Breast epithelium (tissue), 4 donors: ENCODE measurements around the gene MORF4L1. TPM values are rescaled to one million over a fixed set of nuclear protein-coding genes. Genes with fewer than 3 reads are reported as not detected.
"Not testable (repeated sequence)": the region's sequence is repeated elsewhere in the genome, so short reads cannot be mapped to it uniquely, and the experiment has no call there.

Experiments
- DNase-seq, 2 donors: peaks; one replicate each; pipeline ENCODE4 v3.0.0-alpha.2; 2019; ENCODE audit warnings: low spot score in 2 of 2
- H3K27ac ChIP-seq, 2 donors: fragments of 200-600 bp; sonication (generic) in 1 of 2; one replicate each; pipeline ENCODE4 v1.5.1; 2016 to 2019; ENCODE audit warnings: mild to moderate bottlenecking in 1 of 2
- H3K27me3 ChIP-seq, 2 donors: fragments of 200-600 bp; sonication (generic) in 1 of 2; one replicate each; pipeline versions ENCODE4 v1.5.1 to v1.6.0; 2017 to 2019; ENCODE audit warnings: control low read depth in 1 of 2, mild to moderate bottlenecking in 1 of 2
- H3K36me3 ChIP-seq: fragments of 200-600 bp; one replicate; pipeline ENCODE4 v1.5.1; 2019
- H3K4me1 ChIP-seq, 2 donors: fragments of 200-600 bp; sonication (generic); one replicate each; pipeline ENCODE4 v1.5.1; 2016 to 2019; ENCODE audit warnings: control low read depth in 1 of 2
- H3K4me3 ChIP-seq, 3 donors: fragments of 200-600 bp; sonication (generic); 1 replicate in 2 of 3; 2 replicates in 1 of 3; pipeline ENCODE4 v1.5.1; 2016 to 2019; ENCODE audit warnings: mild to moderate bottlenecking in 3 of 3, moderate library complexity in 2 of 3
- H3K9me3 ChIP-seq, 2 donors: fragments of 200-600 bp; sonication (generic) in 1 of 2; one replicate each; pipeline ENCODE4 v1.5.1; 2016 to 2019; ENCODE audit warnings: control low read depth in 1 of 2
- CTCF ChIP-seq, 3 donors: fragments of 450-650 bp; IDR thresholded peaks; one replicate each; pipeline ENCODE4 v1.5.1; 2016 to 2017; ENCODE audit warnings: antibody characterized with exemption in 3 of 3, mild to moderate bottlenecking in 3 of 3, moderate library complexity in 3 of 3
- POLR2A ChIP-seq: fragments of 450-650 bp; IDR thresholded peaks from one replicate; pipeline ENCODE4 v1.6.1; 2016; ENCODE audit warnings: antibody characterized with exemption, mild to moderate bottlenecking, moderate library complexity
- POLR2AphosphoS5 ChIP-seq, 3 donors: sonication (generic); formaldehyde crosslinking; IDR thresholded peaks; one replicate each; pipeline ENCODE4 v1.6.1; 2017; ENCODE audit warnings: antibody characterized with exemption in 3 of 3
- intact Hi-C: fragments of 100-400 bp; cut with DNase I; formaldehyde crosslinking; loops from one replicate; pipeline ENCODE4 v1.15.1; 2023; ENCODE audit warnings: low total_unique reads
- total RNA-seq, 3 donors: library from RNA; depleted of rRNA; stranded (reverse); fragments of >200 nt; gene quantifications; one replicate each; pipeline ENCODE4 v1.1.0, GENCODE V29; 2016

Gene MORF4L1
- total RNA-seq, 3 donors from 2014 or later = 330 to 411 (median 350) TPM

GRCh38 chr15:78893538-78893937 is 20.8 kb downstream of the MORF4L1 start:
- DNase-seq = no peak
- no peaks in the 10 kb centered on the region for H3K27me3 ChIP-seq
- no peak for TF ChIP-seq CTCF (IDR thresholded peaks at IDR 0.05)
- no peak for TF ChIP-seq POLR2A
- no peak for TF ChIP-seq POLR2AphosphoS5 (IDR thresholded peaks at IDR 0.05)
- peaks cover 16% of the 10 kb centered on the region for H3K36me3 ChIP-seq
- no peaks in the 10 kb centered on the region for H3K4me1 ChIP-seq
- no peaks in the 10 kb centered on the region for H3K9me3 ChIP-seq
- no peak overlapping the region for H3K27ac ChIP-seq
- intact Hi-C loops = no loop called here
- H3K4me3 ChIP-seq = no peak overlapping the region

- Histone ChIP-seq H3K27me3 (no peaks in the 10 kb centered on the region), H3K4me3 (no peak overlapping the region), H3K9me3 (no peaks in the 10 kb centered on the region), H3K36me3 (peaks cover 19% of the 10 kb centered on the region), H3K4me1 (no peaks in the 10 kb centered on the region), H3K27ac (no peak overlapping the region)
- intact Hi-C loops = no loop called here
- no peak for DNase-seq
- TF ChIP-seq POLR2A = no peak
- TF ChIP-seq CTCF (IDR thresholded peaks at IDR 0.05) = no peak
- TF ChIP-seq POLR2AphosphoS5 (IDR thresholded peaks at IDR 0.05) = no peak
Measured at GRCh38 chr15:78895471-78895870, 22.8 kb downstream of the MORF4L1 start.

GRCh38 chr15:78898540-78898939 is 25.9 kb downstream of the MORF4L1 start:
- peaks cover 14% of the 10 kb centered on the region for H3K36me3 ChIP-seq
- intact Hi-C loops = no loop called here

GRCh38 chr15:78900819-78901533 is 28.3 kb downstream of the MORF4L1 start:
- H3K27ac ChIP-seq, H3K4me3 ChIP-seq, intact Hi-C loops, H3K9me3 ChIP-seq, DNase-seq, H3K36me3 ChIP-seq, H3K4me1 ChIP-seq, H3K27me3 ChIP-seq: not testable (repeated sequence)

More at GRCh38 chr15:78898540-78898939, 25.9 kb downstream of the MORF4L1 start:
- Histone ChIP-seq H3K4me3 (no peak overlapping the region), H3K4me1 (no peaks in the 10 kb centered on the region), H3K27ac (no peak overlapping the region), H3K27me3 (no peaks in the 10 kb centered on the region), H3K9me3 (no peaks in the 10 kb centered on the region)
- no peak for DNase-seq
- TF ChIP-seq CTCF (IDR thresholded peaks at IDR 0.05) = no peak
- TF ChIP-seq POLR2AphosphoS5 (IDR thresholded peaks at IDR 0.05) = no peak
- TF ChIP-seq POLR2A = no peak

GRCh38 chr15:78902281-78903032 is 29.8 kb downstream of the MORF4L1 start:
- not testable (repeated sequence) for DNase-seq, H3K9me3 ChIP-seq, H3K27me3 ChIP-seq, H3K27ac ChIP-seq, H3K36me3 ChIP-seq, H3K4me1 ChIP-seq, H3K4me3 ChIP-seq
- intact Hi-C loops = loop anchor here (1.0 kb wide), 1 partner anchor 12 kb away; no protein-coding TSS in a partner anchor
